ENCODE results near the gene OBSCN.

OBSCN gene

DNA sequence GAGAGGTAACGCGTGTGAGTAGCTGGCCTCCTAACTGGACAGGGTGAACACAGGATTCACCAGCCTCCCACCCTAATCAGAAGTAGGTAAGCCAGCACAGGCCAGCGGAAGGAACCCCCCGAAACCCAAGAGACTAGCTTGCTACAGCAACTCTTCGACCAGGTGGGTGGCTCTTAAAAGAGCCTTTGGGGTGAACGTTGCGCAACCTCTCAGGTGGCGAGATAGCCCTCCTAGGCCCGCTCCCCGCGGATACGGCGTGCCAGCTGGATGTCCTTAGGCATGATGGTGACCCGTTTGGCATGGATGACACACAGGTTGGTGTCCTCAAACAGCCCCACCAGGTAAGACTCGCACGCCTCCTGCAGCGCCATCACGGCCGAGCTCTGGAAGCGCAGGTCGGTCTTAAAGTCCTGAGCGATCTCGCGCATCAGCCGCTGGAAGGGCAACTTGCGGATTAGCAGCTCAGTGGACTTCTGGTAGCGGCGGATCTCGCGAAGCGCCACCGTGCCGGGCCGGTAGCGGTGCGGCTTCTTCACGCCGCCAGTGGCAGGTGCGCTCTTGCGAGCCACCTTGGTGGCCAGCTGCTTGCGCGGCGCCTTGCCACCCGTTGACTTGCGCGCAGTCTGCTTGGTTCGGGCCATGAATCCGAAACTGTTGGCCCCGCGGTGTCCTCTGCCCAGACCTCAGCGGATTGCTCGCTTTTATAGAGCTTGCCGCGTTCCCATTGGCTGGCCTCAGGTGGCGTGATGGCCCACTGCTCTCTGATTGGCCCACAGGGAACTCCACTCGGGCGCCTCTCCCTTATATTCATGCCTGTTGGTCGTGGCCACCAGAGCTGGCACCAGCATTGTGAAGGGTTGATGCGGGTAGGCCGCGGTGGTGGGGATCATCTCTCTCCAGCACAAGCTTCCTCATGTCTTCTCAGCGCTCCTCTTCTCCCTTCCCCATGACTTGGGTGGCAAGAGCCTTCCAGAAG, 217.1 kb downstream of the OBSCN start:
- no peak for DNase-seq

DNA sequence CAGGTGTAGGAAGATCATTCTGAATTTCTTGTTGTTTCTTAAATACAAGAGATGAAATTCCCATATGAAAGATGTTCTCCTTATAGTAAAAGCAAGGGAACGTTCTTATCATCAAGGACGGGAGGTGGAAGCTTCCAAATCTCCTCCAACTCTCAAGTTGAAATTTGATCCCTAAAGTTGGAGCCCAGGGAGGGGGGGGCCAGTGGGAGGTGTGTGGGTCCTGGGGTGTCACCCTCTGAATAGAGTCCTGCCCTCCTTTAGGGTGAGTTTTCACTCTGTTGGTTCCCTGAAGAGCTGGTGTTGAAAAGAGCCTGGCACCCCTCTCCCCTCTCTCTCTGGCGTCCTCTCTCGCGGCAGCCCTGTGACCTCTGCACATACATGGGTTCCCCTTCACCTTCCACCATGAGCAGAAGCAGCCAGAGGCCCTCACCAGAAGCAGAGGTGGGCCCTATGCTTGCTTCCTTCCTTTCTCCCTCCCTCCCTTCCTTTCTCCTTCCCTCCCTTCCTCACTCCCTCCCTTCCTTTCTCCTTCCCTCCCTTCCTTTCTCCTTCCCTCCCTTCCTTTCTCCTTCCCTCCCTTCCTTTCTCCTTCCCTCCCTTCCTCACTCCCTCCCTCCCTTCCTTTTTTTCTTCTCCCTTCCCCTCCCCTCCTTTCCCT, 218.8 kb downstream of the OBSCN start:
- DNase-seq, result no peak

DNA sequence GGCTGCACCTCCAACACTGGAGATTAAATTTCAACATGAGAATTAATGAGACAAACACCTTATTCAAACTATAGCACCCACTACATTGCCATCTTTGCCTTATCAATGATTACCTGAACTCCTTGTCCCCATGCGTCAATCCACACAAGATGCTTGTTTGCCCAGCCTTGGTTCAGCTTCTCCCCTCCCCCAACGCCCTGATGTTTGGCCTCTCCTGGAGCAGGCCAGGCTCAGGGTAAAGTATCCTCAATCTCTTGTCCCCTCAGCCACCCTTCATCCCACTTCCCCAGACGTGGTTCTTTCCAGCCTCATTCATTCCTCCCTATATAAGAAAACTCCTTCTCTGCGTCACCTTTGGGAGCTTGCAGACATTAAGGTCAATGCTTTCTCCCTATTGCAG, 220.6 kb downstream of the OBSCN start:
- no peak for DNase-seq
